ENCODE results near the gene PSMA5.

Gene PSMA5

DNA sequence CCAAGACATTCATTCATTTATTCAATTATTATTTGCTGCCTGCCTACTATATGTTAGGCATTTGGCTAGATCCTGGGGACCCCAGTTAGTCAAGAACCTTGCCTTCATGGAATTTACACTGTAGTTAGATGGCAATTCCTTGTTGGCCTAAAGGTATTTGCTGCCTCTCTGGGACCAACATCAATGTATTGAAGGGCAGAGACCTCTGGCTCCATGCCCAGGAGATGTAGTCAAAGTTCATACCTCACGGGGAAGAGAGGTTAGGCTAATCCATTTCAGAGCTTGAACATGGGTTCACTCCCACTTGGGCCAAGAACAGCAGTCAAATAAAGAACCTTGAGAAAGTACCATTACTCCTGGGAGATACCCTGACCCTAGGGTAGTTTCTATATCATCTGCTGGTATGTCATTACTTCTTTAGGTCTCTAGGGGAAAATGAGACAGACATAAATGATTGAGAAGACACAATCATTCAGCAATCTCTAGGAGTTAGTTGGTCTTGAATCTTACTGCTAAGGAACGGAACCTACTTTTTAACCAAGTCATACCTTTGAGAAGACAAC is 60.5 kb downstream of the PSMA5 start:
- no peak for DNase-seq

DNA sequence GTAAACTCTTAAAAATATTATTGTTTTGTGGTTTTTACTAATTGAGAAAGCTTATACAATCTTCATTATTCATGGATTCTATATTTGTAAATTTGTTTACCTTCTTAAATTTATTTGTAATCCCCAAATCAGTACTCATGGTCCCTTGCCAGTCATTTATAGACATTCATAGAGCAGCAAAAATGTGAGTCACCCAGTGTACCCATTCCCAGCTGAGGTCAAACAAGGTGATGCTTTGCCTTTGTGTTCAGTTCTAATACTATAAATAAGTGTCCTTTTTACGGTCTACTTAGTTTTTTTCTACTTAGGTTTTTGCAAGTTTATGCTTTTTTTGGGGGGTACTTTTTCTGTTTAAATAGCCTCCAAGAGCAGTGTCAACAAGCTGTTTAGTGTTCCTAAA is 64.6 kb downstream of the PSMA5 start:
- no peak for DNase-seq

DNA sequence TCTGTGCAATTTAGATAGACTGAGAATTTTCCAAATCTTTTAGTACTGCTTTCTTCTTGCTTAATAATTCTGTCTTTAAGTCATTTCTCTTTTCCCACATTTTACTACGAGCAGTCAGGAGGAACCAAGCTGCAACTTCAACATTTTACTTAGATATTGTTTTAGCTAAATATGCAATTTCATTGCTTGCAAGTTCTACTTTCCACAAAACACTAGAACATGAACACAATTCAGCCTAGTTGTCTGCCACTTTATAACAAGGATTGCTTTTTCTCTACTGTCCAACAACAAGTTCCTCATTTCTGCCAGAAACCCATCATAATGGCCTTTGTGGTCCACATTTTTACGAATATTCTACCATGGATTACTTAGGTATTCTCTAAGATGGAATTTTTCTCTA is 65.2 kb downstream of the PSMA5 start:
- no peak for DNase-seq

DNA sequence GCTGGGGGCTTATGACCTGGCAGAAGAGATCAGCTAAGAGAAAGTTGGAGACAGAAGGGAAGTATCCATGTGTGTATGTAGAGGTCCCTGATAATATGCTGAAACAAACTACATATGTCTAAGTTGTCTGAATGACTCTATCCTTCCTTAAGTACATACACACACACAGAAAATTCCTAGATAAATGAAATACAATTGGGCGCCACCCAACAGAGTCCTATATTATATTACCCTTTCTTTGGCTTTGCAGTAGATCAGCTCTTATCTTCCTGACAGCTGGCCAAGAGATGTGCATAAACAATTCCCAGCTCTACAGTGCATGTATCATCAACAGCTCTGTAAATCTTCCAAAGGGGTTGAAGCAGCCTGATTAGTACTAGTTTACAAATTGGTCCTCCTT is 68.6 kb downstream of the PSMA5 start:
- DNase-seq = no peak

DNA sequence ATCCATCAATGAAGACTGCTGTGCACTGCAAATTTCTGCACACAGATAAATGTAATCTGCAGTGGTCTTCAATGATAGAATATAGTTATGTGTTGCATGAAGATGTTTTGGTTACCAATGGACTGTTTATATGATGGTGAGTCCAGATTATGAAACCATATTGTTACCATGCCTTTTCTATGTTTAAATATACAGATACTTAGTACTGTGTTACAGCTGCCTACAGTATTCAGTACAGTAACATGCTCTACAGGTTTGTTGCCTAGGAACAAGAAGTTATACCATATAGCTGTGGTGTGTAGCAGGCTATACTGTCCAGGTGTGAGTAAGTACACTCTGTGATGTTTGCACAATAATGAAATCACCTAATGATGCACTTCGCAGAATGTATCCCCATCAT is 69.3 kb downstream of the PSMA5 start:
- no peak for DNase-seq

DNA sequence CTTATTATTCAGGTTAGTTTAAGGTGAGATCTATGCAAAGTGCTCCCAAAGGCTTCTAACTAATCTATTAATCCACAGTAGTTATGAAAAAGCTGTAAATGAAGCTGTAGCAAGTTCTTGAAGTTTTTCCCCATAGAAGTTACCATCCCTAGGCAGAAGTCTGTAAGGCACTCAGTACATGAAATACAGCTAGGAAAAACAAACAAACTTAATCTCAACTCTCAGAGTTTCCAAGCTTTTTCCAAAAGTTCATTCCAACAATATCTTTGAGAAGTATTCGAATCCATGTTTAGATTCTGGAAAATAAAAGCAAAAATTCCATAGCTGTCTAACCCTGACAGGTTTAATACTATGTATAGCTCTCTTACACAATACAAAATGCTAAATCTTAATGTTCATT is 69.7 kb downstream of the PSMA5 start:
- DNase-seq = no peak

DNA sequence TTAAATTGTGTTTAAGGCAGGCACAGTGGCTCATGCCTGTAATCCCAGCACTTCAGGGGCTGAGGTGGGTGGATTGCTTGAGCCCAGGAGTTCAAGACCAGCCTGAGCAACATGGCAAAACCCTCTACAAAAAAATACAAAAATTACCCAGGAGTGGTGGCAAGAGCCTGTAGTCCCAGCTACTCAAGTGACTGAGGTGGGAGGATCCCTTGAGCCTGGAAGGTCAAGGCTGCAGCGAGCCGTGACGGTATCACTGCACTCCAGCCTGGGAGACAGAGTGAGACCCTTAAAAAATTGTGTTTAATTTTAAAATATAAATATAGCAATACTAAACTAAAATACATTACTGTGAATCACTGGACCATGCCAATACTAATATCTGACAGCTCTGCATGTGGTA is 71.3 kb downstream of the PSMA5 start:
- DNase-seq = no peak

DNA sequence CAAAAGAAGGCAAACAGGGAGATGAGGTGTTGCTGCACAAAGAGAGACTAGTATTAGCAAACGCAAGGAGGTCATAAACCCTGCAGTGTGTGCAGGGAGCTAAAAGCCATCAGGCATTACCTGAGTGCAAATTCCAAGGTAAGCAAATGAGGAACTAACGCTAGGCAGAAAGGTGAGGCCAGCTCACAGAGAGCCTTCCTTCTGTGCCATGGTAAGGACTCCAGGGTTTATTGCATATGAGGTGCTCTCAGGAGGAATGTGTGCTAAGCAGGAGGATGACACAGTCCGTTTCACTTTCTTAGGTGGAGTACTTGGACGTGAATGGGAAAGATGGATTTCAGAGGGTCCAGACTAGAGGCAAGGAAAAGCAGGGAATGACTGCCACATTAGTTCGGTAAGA is 74.8 kb downstream of the PSMA5 start:
- DNase-seq = no peak

DNA sequence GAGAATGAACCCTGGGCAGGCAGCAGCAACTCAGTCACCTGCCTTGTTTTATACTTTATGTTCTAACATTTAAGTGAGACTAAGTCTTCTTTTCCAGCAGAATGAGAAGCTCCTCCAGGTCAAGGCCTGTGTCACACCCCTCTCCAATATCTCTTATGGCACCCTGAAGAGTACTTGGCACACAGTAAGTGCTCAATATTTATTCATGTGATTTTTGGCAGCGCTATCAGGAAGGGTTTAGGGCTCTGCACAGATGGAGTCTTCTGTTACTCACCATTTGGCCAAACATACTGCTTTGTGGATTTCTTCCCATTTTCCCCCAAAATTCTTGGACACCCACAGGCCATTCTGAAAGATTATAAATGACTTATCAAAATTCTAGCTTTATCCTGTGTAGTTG is 75.6 kb downstream of the PSMA5 start:
- no peak for DNase-seq

DNA sequence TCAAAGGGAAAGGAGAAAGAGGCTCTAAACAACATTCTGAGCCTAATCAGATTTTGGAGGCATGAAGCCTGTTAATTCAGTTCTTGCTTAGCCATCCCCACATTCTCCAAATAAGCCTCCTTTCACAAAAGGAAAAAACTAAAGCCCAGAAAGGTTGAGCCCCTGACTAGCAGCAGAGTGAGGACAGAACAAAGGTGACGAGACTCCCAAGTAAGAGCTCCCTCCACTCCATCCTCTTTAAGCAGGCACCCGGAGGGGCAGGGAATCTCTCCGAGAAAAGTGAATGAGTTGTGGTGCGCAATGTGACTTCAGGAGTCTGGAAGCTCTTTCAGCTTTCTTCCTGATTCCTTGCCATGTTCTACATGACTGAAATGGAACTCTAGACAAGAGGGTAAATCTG is 76.1 kb downstream of the PSMA5 start:
- DNase-seq = no peak

Measured in T-helper 9 cell (primary cell).